ENCODE data around the gene RNF168. TPM values are rescaled to one million over a fixed set of nuclear protein-coding genes. Genes with fewer than 3 reads are reported as not detected.

Gene RNF168
- total and polyA plus RNA-seq, 12 donors = 4.1 to 22.9 (median 16.7) TPM

DNA sequence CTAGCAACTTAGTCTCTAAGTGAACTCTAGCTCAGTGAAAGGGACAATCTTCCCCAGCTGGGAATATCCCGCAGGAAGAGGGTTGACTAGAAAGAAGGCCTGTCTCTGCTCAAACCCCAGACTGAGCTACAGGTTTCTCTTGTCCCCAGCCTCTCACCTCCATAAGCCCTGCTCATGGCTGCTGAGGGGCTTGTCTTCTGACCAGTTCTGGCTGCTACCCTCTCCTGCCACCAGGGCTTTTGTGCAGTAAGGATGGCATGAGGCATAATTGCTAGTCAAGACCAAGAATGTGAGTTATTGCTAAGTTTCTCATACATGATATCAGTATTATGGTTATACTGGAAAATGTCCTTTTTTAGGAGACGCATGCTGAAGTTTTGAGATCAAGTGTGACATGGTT is 43.5 kb upstream of the RNF168 start:
- Histone ChIP-seq H3K27me3 (no peaks in the 10 kb centered on the region), H3K36me3 (replicated peaks in 1 of 2) (no peaks in the 10 kb centered on the region), H3K4me3 (no peak overlapping the region), H3K27ac (no peak overlapping the region), H3K9me3 (replicated peaks in 1 of 3) (peaks cover 0 to 6% (median 0%) of the 10 kb centered on the region in 3 donors), H3K4me1 (replicated peaks in 1 of 2) (no peaks in the 10 kb centered on the region)
- WGBS, 4 donors = 80 to 94% (median 87%) methylated on average over 2 of the region's 2 CpGs
- no peak for TF ChIP-seq POLR2A (IDR thresholded peaks at IDR 0.05)
- TF ChIP-seq, protein P1, sequence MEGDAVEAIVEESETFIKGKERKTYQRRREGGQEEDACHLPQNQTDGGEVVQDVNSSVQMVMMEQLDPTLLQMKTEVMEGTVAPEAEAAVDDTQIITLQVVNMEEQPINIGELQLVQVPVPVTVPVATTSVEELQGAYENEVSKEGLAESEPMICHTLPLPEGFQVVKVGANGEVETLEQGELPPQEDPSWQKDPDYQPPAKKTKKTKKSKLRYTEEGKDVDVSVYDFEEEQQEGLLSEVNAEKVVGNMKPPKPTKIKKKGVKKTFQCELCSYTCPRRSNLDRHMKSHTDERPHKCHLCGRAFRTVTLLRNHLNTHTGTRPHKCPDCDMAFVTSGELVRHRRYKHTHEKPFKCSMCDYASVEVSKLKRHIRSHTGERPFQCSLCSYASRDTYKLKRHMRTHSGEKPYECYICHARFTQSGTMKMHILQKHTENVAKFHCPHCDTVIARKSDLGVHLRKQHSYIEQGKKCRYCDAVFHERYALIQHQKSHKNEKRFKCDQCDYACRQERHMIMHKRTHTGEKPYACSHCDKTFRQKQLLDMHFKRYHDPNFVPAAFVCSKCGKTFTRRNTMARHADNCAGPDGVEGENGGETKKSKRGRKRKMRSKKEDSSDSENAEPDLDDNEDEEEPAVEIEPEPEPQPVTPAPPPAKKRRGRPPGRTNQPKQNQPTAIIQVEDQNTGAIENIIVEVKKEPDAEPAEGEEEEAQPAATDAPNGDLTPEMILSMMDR (IDR thresholded peaks at IDR 0.05) = no peak
- intact Hi-C loops (cut with DNase I) = no loop called here
- no peak for DNase-seq

DNA sequence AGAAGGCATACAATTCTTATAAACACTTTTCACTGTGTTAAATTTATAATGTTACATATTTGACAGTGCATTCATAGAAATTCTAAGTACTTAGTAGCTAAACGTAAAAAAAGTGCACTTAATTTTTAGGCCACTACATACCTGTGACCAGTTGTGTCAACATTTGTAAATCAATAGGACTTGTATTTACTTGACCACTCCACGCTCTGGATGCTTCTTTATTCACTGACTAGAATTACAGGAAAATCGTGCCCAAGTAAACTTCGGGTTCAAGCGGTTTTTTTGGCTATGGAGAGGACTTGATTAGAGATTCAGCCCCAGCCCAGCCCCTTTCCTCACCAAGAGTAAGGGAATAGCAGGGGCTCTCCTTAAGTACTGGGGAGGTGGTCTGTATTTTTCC is 43.0 kb upstream of the RNF168 start:
- Histone ChIP-seq H3K36me3 (replicated peaks in 1 of 2) (no peaks in the 10 kb centered on the region), H3K4me1 (replicated peaks in 1 of 2) (no peaks in the 10 kb centered on the region), H3K27me3 (no peaks in the 10 kb centered on the region), H3K27ac (no peak overlapping the region), H3K9me3 (replicated peaks in 1 of 3) (peaks cover 0 to 6% (median 0%) of the 10 kb centered on the region in 3 donors), H3K4me3 (no peak overlapping the region)
- 70 to 82% (median 80%) methylated on average over 5 of the region's 5 CpGs for WGBS, 4 donors
- TF ChIP-seq POLR2A (IDR thresholded peaks at IDR 0.05) = no peak
- TF ChIP-seq, protein P1 (IDR thresholded peaks at IDR 0.05) = no peak
- DNase-seq = no peak
- intact Hi-C loops (cut with DNase I) = no loop called here

DNA sequence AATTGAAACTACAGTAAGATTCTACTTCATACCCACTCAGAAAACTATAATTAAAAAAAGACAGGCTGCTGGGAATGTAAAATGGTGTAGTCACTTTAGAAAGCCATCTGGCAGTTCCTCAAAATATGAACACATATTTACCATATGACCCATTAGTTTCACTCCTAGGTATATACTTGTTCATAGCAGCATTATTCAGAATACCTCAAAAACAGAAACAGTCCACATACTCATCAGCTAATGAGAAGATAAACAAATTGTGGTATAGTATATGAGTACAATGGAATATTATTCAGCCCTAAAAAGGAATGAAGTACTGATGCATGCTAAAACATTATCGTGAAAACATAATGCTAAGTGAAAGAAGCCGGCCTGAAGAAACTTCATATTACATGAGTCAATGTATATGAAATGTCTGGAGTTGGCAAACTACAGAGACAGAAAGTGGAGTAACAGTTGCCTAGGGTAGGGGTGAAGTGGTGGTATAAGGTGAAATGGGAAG is 41.0 kb upstream of the RNF168 start:
- intact Hi-C loops (cut with DNase I) = no loop called here
- peaks cover 0 to 4% (median 0%) of the 10 kb centered on the region in 3 donors for H3K9me3 ChIP-seq (replicated peaks in 1 of 3)
- H3K4me1 ChIP-seq (replicated peaks in 1 of 2) = no peaks in the 10 kb centered on the region
- no peak for TF ChIP-seq POLR2A (IDR thresholded peaks at IDR 0.05)
- TF ChIP-seq, protein P1 (IDR thresholded peaks at IDR 0.05) = no peak
- no peak overlapping the region for H3K4me3 ChIP-seq
- WGBS, 4 donors = 88 to 95% (median 94%) methylated on average over 2 of the region's 2 CpGs
- H3K36me3 ChIP-seq (replicated peaks in 1 of 2) = no peaks in the 10 kb centered on the region
- DNase-seq = no peak
- H3K27ac ChIP-seq = no peak overlapping the region
- H3K27me3 ChIP-seq = no peaks in the 10 kb centered on the region

DNA sequence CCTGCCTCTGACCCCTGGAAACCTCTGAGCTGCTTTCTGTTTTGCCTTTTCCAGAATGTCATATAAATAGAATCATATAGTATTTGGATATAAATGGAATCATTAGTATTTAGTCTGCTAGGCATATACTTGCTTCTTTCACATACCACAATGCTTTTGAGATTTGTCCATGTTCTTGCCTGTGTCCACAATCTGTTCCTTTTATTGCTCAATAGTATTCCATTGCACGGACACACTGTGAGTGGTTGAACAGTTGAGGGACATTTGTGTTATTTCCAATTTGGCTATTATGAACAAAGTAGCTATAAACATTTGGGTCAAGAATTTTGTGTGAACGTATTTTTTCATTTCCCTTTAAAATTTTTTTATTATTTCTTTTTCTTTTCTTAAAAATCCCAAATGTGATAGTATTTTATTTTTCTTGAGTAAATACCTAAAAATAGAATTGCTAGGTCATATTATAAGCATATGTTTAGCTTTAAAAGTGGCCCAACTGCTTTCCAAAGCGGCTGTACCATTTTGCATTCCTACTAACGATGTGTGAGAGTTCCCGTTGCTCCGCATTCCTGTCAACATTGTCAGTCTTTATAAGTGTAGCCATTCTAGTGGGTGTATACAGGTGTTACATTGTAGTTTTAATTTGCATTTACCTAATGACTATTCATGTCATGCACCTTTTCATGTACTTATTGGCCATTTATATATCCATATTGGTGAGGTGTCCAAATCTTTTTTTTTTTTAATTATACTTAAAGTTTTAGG is 38.3 kb upstream of the RNF168 start:
- Histone ChIP-seq H3K36me3 (replicated peaks in 1 of 2) (no peaks in the 10 kb centered on the region), H3K4me1 (replicated peaks in 1 of 2) (no peaks in the 10 kb centered on the region), H3K9me3 (replicated peaks in 1 of 3) (no peaks in the 10 kb centered on the region), H3K27ac (no peak overlapping the region), H3K27me3 (no peaks in the 10 kb centered on the region), H3K4me3 (no peak overlapping the region)
- TF ChIP-seq POLR2A (IDR thresholded peaks at IDR 0.05) = no peak
- TF ChIP-seq, protein P1 (IDR thresholded peaks at IDR 0.05) = no peak
- WGBS, 4 donors = 86 to 91% (median 89%) methylated on average over 6 of the region's 6 CpGs
- DNase-seq = no peak
- intact Hi-C loops (cut with DNase I) = no loop called here

All from adrenal gland (tissue), 12 donors.